NCI-H524 treated with DMSO at 0.1 percent for 48 hours (cell line): ENCODE measurements around the gene TSNAXIP1.
"Not testable (repeated sequence)": the region's sequence is repeated elsewhere in the genome, so short reads cannot be mapped to it uniquely, and the experiment has no call there.

ENCODE experiments used
- DNase-seq: peaks from one replicate; lab custom pipeline; 2025; lab: John Stamatoyannopoulos, UW

TSNAXIP1 gene

DNA sequence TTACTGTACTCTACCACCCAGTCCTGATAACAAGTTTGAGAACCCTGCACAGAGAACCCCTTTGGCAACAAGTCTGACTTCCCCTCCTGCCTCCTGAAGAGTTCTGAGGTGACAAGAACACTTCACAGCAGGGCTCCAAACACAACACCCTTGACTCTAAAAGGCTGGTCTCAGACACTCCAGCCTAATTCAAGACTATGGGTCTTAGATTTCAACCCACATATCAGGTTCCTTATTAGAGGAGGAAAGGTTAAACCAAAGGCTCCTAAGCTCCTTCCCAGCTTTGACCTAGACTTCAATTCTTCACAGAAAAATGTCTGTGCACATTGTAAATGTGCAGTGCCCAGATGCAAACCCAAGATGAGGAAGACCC, 23.4 kb upstream of the TSNAXIP1 start:
- no peak for DNase-seq

DNA sequence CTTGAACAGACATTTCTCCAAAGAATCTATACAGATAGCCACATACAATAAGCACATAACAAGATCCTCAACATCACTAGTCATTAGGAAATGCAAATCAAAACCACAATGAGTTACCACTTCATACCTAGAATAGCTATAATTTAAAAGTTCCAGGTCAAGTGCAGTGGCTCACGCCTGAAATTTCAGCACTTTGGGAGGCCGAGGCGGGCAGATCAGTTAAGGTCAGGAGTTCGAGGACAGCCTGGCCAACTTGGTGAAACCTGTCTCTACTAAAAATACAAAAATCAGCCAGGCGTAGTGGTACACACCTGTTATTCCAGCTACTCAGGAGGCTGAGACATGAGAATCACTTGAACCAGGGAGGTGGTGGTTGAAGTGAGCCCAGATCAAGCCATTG, 20.2 kb upstream of the TSNAXIP1 start:
- DNase-seq: no peak

DNA sequence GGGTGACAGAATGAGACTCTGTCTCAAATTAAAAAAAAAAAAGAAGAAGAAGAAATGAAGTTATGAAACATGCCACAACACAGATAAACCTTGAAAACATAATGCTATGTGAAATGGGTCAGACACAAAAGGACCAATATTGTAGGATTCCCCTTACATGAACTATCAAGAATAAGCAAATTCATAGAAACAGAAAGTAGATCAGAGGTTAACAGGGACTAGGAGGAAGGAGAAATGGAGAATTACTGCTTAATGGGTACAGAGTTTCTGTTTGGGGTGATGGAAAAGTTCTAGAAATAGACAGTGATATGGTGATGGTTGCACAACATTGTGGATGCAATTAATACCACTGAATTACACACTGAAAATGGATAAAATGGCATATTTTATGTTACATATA, 16.6 kb upstream of the TSNAXIP1 start:
- no peak for DNase-seq

DNA sequence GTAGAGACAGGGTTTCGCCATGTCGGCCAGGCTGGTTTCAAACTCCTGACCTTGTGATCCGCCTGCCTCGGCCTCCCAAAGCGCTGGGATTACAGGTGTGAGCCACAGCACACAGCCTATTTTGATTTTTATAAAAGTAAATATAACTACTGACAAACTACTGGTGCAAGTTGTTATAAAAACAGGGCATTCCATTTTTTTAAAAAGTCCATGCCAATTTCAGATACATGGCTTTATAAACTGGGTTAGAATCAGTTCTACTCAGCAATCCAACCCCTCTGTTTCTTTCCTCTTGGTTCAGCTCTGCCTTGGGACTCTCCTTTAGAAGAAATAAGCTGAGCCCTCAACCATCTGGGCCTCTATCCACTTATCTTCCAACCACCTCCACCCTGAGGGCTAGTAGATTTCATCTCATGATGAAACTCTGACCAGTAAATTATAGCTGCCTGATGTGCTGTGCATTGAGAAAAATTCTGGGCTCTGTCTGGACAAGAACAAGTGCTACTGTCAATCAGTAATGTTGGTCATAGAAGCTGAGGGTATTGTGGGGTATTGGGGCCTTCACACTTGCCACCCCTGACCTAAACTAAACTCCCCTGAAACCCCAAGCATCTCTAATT, 10.5 kb upstream of the TSNAXIP1 start:
- no peak for DNase-seq

DNA sequence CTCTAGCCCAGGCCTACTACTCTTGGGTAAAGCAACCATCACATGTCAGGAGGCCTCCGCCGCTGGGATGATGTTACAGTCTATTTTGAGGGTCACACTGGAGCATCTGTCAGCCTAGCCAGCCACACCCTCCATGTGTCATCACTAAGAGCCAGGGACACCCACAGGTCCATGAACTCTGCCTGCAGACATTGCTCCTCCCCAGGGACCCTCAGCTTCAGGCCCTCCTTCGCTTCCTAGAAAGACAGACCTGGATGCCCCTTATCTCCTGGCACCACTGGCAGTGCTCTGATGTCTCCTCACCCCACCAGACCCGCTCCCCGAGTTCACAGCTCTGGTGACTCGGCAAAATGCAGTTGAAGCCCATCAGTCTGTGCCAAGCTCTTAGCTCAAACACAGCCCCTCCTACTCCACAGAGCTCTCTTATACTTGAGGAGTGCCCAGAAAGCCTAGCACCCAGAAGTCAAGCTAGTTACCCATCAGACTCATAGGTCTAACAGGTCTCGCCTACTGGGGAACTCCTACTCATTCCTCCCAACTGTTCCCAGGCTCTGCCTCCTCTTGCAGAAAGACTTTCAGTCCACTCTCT, 6.3 kb upstream of the TSNAXIP1 start:
- no peak for DNase-seq

DNA sequence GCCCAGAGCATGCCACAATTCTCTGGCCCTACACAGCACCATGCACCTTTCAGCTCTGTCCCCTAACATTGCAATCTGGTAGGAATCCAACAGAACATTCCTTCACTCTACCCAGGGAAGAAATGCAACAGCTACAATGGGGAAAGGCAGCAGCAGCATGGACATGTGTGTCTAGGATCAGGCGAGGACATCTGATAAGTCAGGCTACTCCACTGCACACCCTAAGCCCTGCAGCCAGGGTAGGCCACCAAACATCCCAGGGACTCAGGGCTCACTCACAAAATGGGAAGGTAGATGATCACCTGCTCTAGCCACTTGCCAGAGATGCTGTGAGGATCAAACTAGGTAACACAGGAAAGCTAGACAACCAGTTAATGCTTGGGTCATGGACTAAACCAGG, 5.4 kb upstream of the TSNAXIP1 start:
- no peak for DNase-seq

DNA sequence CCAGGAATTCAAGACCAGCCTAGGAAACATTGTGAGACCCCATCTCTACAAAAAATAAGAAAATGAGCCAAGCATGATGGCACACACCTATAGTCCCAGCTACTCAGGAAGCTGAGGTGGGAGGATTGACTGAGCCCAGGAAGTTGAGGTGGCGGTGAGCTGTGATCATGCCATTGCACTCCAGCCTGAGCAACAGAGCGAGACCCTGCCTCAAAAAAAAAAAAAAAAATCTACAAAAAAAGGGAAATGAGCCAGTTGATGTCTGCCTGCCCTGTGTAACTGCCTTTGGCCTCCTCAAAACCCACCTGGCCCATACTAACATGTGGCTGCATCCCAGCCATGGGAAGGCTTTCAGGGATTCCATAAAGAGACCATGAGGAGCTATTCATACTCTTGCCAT, 4.8 kb upstream of the TSNAXIP1 start:
- DNase-seq: no peak

DNA sequence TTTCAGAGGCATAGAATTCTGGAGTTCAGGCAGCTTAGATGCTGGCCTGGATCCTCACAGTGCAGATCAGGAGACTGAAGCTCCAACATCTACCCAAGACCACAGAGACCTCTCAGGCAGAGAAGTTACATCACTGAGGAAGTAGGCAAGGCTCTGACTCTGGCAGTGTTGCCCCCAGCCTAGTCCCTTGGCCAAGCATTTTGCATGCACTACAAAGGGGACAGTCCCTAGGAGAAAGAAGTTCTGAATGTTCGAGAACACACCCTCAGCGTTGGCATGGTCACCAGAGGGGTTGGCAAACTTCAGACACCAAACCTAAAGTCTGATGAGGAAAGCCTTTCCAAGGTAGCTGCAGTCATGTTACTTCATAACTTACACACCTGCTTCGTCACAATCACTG, 2.8 kb upstream of the TSNAXIP1 start:
- no peak for DNase-seq

DNA sequence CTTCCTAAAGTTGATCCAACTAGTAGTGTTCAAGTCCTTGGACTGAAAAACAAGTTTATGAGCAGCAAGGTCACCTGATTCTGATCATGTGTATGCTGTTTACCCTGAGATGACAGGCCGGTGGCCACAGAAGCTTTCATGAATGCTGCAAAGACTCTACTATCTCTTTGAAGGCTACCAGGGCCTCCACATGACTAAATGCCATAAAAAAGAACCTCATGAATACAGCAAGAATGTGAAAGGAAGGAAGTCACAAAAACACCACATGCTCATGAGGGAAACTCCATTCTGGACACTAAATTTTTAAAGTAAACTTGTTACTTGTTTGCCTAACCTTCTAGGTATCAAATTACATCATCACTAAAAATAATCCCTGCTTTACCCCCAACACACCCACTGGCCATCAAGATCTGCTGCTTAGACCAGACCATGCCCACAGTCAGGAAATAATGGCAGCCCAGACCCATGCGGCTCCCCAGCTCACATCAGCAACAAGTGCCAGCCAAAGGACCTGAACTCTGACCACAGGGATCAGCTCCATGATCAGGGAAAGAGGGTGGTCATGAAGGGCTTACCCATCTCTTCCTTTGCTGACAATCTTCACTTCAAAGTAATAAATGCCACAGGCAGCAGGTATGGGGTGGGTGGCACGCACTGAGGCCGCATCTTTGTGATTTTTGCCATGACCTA, 1.7 kb upstream of the TSNAXIP1 start:
- no peak for DNase-seq

DNA sequence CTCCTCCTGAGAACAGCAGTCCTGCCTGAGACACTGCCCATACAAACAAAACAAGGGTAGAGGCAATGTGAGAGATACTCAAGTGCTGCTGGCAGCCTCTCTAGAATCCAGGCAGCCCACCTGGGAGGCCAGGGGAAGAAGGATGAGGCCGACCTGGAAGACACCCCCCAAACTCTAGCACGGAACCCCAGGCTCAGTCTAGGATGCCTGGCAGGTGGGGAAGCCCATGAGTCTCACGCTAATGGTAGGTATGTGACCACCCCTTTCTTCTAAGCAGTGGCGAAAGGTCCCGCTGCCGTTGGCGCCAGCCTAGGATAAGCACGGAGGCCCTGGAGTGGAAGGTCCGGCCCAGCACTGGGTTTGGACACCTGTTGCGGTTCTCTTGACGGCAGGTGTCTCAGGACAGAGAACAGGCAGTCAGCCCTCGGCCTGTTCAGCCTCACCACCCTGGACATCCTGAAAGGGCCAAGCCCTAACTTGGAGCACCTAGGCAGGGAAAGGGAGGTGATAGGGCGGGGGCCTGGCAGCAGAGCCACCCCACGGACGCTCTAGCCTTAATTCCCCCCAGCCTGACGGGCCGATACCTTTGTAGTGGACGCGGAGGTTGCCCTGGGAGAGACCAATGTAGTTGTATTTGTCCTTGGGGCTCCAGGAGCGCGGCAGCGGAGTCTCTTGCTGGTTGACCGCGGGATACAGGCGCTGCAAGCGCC, 816 bp upstream of the TSNAXIP1 start:
- DNase-seq: no peak

DNA sequence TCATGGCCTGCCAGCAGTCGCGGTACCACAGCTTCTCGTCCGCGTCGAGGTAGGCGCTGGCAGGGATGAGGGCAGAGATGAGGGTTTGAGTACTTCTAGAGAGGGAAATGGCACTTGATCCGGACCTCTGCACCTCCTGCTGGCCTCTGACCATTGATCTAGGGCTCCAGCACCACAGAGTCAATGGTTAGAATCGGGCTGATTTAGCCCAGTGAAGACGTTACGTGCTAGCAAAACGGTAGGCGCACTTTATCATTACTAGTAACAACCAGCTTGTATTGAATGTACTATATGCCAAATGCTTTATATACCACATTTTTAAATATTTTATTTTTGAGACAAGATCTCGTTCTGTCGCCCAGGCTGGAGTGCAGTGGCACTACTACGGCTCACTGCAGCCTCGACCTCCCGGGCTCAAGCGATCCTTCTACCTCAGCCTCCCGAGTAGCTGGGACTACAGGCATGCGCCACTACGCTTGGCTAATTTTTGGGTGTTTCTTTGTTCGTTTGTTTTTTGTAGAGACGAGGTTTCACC, 526 bp downstream of the TSNAXIP1 start:
- DNase-seq: no peak

DNA sequence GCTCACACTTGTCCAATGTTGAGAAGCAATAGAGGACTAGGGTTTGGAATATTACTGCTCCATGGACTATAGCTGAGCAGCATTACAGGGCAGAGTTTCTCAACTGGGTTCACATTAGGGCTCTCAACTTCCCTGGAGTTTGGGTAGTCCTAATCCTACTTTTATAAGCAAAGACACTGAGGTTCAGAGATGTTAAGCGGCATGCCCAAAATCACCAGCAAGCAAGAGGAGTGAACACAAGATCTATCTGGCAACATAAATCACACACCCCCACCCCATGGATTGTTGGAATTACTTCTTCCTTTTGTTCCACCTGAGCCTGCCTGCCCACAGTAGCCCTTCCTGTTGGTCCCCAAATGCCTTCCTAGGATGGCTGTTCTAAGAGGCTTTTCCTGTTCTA, 5.2 kb downstream of the TSNAXIP1 start:
- DNase-seq: no peak

DNA sequence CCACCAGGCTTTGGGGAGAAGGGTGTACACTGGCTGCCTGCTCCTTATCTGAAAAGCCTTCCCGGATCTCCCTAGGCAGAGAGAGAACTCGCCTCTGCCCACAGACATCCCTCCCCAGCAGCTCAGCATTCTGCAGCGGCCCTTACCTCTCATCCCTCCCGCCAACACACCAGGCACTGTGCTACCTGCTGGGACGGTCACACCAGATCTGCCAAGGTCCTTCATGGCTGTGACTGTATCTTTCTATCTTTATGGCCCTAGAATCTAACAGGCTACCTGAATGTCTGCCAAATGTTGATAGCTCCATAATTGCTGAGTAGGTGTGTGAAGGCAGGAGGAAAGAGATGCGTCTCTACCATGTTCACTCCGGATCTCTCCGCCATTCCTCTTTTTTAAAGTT, 7.9 kb downstream of the TSNAXIP1 start:
- no peak for DNase-seq

DNA sequence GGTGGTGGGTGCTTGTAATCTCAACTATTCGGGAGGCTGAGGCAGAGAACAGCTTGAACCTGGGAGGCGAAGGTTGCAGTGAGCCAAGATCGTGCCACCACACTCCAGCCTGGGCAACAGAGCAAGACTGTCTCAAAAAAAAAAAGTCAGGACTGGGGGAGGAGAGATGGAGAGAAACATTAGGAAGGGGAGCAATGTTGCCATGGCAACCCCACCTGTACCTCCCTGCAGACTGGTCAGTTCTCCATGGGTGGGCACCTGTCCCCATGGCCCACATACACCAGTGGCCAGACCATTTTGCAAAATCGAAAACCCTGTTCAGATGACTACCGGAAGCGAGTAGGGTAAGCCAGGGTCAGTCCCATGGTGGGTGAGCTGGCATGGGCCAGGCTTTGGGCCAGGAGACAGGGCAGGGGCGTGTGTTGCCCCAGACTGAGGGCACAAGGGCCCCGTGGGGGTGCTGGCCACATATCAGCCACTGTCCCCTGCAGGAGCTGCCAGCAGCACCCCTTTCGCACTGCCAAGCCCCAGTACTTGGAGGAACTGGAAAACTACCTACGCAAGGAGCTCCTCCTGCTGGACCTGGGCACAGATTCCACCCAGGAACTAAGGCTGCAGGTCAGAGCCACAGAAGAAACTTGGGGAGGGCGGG, 14.0 kb downstream of the TSNAXIP1 start:
- DNase-seq: no peak

DNA sequence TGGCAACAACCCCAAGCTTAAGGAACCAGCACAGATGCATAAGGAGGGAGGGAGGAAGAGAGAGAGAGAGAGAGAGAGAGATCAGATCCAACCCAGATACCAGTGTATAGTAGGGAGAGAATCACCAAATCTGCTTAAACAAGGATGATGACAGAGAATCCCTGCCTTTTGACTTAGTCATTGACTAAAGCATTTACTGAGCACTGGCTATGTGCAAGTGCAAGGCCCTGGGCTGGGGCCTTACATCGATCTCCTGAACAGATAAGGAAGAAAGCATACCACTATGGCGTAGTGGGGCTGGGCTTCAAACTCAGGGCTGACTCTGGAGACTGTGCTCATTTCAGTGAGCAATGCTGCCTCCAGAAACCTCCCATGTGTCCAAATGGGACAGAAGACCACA, 15.8 kb downstream of the TSNAXIP1 start:
- DNase-seq: no peak

DNA sequence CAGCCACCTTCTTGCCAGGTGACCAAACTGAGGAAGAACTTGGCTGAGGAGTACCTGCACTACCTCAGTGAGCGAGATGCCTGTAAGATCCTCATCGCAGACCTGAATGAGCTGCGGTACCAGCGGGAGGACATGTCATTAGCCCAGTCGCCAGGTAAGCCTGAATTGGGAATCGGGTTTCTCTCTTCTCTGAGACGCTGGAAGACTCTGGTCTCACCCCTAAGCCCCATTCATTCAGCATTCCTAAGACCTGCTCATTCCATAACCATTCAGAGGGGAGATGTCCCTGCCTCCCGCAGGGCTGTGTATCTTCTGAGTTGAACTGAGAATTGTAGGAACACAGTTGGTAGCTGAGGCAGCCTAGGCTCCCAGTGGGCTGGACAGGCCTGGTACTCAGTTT, 18.4 kb downstream of the TSNAXIP1 start:
- no peak for DNase-seq

DNA sequence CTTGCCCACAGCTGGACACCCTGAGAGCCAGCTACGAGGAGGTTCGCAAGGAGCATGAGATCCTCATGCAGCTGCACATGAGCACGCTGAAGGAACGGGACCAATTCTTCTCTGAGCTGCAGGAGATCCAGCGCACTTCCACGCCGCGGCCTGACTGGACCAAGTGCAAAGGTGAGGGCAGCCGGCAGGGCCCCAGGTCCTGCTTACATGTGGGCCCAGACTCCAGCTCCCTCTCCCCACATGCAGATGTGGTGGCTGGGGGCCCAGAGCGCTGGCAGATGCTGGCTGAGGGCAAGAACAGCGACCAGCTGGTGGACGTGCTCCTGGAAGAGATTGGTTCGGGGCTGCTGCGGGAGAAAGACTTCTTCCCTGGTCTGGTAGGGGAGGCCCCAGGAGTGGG, 19.2 kb downstream of the TSNAXIP1 start:
- DNase-seq: no peak

DNA sequence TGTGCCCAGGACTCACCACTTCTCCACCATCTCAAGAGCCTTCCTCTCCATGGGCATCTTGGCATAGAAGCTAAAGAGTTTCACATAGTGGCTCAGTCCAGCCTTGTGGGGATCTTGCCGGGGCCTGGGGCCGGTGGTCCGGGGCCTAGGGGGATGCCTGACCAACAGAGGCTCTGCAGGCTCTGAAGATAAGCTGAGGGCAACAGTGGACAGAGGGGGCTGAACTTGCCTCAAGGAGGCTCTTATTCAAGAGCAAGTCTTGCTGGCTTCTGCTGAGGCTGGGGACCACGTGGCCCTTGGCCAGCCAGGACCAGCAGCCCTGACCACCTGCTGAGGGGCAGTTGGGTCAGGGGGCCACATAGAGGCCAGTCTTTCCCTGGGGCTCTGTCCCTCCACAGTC, 22.0 kb downstream of the TSNAXIP1 start:
- DNase-seq: no peak

DNA sequence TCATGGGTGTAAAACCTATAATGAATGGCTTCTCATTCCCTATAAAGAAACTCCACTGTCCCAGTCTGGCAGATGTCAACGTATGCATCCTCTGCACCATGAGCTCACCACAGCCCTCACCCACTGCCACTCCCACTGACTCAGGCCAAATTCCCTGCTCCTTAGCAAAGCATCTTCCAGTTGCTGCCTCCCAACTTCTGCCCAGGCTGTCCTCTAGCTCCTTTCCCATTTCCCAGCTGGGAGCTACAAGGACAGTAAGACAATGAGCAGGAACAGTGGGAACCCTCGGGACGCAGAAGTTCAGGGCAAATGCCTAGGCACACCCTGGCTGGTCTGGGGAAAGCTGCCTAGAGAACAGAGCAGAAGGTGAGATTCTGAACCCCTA, 26.3 kb downstream of the TSNAXIP1 start:
- no peak for DNase-seq

DNA sequence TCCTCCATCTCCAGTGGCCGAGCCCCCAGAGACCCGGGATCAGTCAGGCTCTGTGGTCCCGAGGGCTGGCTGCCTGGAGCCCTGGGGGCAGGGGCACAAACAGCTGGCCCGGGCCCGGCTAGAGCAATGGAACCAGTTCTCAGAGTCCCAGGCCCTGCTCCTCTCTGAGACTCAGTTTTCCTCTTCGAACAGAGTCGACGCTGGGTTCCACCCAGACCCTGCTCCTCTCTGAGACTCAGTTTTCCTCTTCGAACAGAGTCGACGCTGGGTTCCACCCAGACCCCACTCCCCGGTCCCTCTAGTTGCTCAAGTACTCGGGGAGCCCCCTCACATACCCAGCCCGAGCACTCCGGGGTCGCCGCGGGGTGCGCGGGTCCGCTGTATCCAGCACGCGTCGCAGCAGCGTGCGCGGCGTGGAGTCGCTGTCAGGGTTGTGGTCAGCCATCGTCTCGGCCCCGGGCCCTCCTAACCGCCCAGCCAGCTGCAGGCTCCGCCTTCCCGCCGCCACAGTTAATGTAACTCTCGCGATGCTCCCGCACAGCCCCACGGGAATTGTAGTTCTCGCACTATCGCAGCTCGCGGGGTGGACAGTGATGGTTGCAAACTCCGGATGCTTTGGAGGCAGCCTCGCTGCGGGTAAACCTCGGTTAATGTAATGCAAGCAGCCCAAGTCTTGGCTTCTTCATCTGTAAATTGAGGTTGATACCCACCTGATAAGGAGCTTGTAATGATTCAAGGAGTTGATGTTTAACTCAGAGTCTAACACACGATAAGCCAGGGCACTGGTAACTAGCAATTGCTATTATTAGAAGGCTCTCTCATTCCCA, 26.9 kb downstream of the TSNAXIP1 start:
- DNase-seq: peak; percentile 31

DNA sequence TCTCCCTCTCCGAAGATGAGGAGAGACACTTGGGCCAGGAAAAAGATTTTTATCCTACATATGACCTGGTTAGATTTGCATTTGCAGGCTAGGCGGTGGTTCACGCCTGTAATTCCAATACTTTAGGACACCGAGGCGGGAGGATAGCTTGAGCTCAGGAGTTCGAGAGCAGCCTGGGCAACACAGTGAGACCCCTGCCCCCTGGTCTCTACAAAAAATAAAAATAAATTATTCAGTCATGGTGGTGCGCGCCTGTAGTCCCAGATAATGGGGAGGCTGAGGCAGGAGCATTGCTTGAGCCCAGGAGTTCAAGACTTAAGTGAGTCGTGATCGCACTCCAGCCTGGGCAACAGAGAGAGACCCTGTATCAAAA, 27.5 kb downstream of the TSNAXIP1 start:
- no peak for DNase-seq

DNA sequence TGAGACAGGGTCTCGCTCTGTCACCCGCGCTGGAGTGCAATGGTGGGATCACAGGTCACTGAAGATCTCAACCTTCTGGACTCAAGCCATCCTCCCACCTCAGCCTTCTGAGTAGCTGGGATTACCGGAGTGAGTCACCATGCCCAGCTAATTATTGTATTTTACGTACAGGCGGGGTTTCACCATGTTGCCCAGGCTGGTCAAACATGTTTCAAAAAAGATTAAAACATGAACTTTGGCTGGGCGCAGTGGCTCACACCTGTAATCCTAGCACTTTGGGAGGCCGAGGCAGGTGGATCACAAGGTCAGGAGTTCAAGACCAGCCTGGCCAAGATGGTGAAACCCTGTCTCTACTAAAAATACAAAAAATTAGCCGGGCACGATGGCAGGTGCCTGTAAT, 30.5 kb downstream of the TSNAXIP1 start:
- DNase-seq: not testable (repeated sequence)
